Right cardiac atrium (tissue), 5 donors: ENCODE data around the gene SUSD5. TPM values are rescaled to one million over a fixed set of nuclear protein-coding genes. Genes with fewer than 3 reads are reported as not detected.
A peak's percentile ranks its signal among the peaks of the same experiment; 100 is the strongest.
"Not testable (repeated sequence)": the region's sequence is repeated elsewhere in the genome, so short reads cannot be mapped to it uniquely, and the experiment has no call there.

Experiments
- ATAC-seq, 2 donors: fragments of 200-7000 bp; cut with Tn5 transposase; one replicate each; pipeline versions ENCODE4 v1.8.0 to v1.9.1; 2020; ENCODE audit warnings: moderate library complexity in 2 of 2, mild to moderate bottlenecking in 1 of 2
- DNase-seq, 3 donors: peaks; one replicate each; pipeline ENCODE4 v3.0.0-alpha.2; 2020
- H3K27ac ChIP-seq: one replicate; pipeline ENCODE4 v1.5.1; 2013; ENCODE audit warnings: mild to moderate bottlenecking, low read length, control low read depth, moderate library complexity
- H3K27me3 ChIP-seq: one replicate; pipeline ENCODE4 v1.6.1; 2013; ENCODE audit not compliant: control insufficient read depth, insufficient read depth
- H3K4me1 ChIP-seq: one replicate; pipeline ENCODE4 v1.6.1; 2013; ENCODE audit warnings: low read length; ENCODE audit not compliant: control insufficient read depth, insufficient read depth
- H3K4me3 ChIP-seq: one replicate; pipeline ENCODE4 v1.5.1; 2013; ENCODE audit warnings: low read length, control low read depth
- H3K9me3 ChIP-seq: one replicate; pipeline ENCODE4 v1.6.1; 2013; ENCODE audit warnings: low read length; ENCODE audit not compliant: control insufficient read depth
- WGBS: extraction: QIAGEN DNeasy Blood & Tissue Kit; methylation state at CpG from one replicate; pipeline ENCODE4 v1.1.7; 2013; 5-methylcytosine and 5-hydroxymethylcytosine counted together
- intact Hi-C, 4 donors: fragments of 100-400 bp; cut with DNase I; formaldehyde crosslinking; loops; one replicate each; pipeline versions ENCODE4 v1.11.0 to v1.14.0; 2022 to 2023
- polyA plus RNA-seq: library from polyadenylated mRNA; stranded (reverse); fragments of 200-250 nt; gene quantifications from one replicate; pipeline ENCODE4 v1.2.3, GENCODE V29; 2013
- total RNA-seq, 4 donors: library from RNA; stranded (reverse); fragmentation: NEBNext Ultra II Directional; extraction: Animal tissue kit (Norgen Biotek cat#: 25700); gene quantifications; one replicate each; pipeline ENCODE4 v1.2.1, GENCODE V29; 2021
- donor health status: healthy with polysubstance abuse.
- donor health status: DM: no; HTN: yes; CAD: no.
- donor health status: DM: no; HTN: no; CAD: no.
- donor health status: DM: no; HTN: yes; CAD: no; lungs with severe emphysema.
- donor health status: DM: yes; HTN: yes; CAD: no.

Gene SUSD5
- total and polyA plus RNA-seq, 5 donors, result 0.53 to 10.0 (median 1.3) TPM

DNA sequence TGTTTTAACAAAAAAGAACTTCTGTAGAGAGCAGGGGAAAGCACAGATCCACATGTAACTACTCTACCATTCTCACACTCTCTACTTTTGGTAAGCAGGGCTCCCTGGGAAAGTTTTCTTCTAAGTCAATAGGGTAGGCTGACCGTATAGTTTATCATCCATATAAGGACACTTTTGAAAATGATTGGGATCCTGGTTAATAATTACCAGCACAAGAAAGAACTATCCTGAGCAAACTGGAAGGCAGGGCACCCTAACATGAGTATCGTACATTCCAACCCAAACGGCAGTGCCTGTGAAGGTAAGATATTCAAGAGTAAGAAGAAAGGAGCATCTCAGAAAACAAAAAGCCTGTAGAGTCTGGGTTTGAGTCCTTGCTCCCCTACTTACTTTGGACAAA, 22.1 kb downstream of the SUSD5 start:
- ATAC-seq (no peak), DNase-seq (no peak)
- Histone ChIP-seq H3K27ac (no peak overlapping the region), H3K4me1 (no peaks in the 10 kb centered on the region), H3K9me3 (no peaks in the 10 kb centered on the region), H3K27me3 (no peaks in the 10 kb centered on the region), H3K4me3 (no peak overlapping the region)
- intact Hi-C loops, result no loop called here
- WGBS, result 79% methylated on average over 3 of the region's 3 CpGs

DNA sequence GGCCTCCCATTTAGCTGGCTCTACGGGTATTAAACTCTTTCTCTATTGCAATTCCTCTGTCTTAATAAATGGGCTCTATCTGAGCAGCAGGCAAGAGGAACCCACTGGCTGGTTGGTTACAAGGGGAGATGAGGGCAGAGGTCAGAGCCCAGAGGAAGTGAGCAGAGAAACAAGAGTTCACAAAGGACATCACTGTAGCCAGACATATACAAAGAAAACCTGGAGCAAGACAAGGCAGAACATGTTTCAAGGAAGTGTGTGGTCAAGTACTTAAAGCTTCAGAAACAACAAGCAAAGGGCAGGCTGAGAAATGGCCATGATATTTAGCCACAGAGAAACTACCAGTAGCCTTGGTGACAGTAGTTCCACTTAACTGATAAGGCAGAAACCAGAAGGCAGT, 24.3 kb downstream of the SUSD5 start:
- Histone ChIP-seq H3K4me1 (no peaks in the 10 kb centered on the region), H3K4me3 (no peak overlapping the region), H3K27me3 (no peaks in the 10 kb centered on the region), H3K9me3 (no peaks in the 10 kb centered on the region), H3K27ac (no peak overlapping the region)
- ATAC-seq (no peak), DNase-seq (no peak)
- intact Hi-C loops, result no loop called here
- 84% methylated on average over 1 of the region's 1 CpG for WGBS

- intact Hi-C loops, result no loop called here
- no peaks in the 10 kb centered on the region for H3K9me3 ChIP-seq
- H3K4me3 ChIP-seq, result no peak overlapping the region
- no peak overlapping the region for H3K27ac ChIP-seq
- no peak for DNase-seq
- WGBS, result 83% methylated on average over 3 of the region's 3 CpGs
- no peaks in the 10 kb centered on the region for H3K27me3 ChIP-seq
- H3K4me1 ChIP-seq, result no peaks in the 10 kb centered on the region
- no peak for ATAC-seq
These were observed 31.3 kb downstream of the SUSD5 start for GRCh38 chr3:33187368-33187634.

DNA sequence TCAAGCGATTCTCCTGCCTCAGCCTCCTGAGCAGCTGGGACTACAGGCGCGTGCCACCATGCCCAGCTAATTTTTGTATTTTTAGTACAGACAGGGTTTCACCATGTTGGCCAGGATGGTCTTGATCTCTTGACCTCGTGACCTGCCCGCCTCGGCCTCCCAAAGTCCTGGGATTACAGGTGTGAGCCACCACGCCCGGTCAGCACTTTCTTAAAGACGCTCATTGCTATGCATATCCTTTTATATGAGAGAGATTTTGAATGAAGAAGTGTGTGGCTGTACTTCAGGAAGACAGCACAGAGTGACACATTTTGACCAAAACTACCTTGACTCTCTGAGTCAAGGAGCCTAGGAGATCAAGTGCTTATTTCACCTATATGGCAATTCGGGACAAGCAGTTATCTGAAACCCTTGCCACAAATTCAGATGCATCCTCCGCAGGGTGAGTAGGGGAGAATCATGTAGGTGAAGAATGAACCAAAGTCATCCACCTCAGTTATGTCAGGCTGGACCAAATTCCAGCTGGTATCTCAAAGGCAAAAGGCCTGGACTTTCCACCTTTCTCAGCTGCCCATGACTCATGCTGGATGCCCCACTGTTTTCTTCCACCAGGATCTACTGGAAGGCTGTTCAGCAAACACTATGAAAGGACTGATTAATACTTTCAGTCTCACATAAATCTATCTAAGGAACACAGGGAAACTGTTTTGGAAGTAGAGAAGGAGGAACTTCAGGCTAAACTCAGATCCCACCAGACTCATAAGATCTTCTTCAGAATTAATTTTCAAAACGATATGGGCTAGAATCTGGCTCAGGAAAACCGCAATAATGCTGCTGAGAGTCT, 31.9 kb downstream of the SUSD5 start:
- H3K4me3 ChIP-seq, result no peak overlapping the region
- no peaks in the 10 kb centered on the region for H3K27me3 ChIP-seq
- ATAC-seq (no peak), DNase-seq (no peak)
- 92% methylated on average over 13 of the region's 13 CpGs for WGBS
- H3K27ac ChIP-seq, result no peak overlapping the region
- intact Hi-C loops, result no loop called here
- no peaks in the 10 kb centered on the region for H3K9me3 ChIP-seq
- H3K4me1 ChIP-seq, result no peaks in the 10 kb centered on the region

DNA sequence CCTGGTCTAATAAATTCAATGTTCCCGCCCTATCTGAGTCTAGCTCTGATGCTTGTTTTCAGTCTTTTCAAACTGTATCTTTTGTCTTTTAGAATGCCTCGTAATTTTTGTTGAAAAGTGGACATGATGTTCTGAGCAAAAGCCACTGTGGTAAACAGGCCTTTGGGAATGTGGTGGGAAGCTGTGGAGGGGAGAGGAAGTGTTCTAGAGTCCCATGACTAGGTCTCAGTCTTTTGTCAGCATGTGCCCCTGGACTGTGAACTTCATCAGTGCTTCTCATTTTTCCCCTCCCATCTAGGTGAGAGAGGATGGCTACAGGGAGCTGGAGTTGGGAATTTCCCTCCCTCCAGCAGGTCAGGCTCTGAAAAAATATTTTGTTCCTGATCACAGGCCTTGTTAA, 33.7 kb downstream of the SUSD5 start:
- Histone ChIP-seq H3K4me1 (no peaks in the 10 kb centered on the region), H3K27ac (no peak overlapping the region), H3K4me3 (no peak overlapping the region), H3K9me3 (no peaks in the 10 kb centered on the region), H3K27me3 (no peaks in the 10 kb centered on the region)
- intact Hi-C loops, result no loop called here
- ATAC-seq (no peak), DNase-seq (no peak)
- 81% methylated on average over 2 of the region's 2 CpGs for WGBS

DNA sequence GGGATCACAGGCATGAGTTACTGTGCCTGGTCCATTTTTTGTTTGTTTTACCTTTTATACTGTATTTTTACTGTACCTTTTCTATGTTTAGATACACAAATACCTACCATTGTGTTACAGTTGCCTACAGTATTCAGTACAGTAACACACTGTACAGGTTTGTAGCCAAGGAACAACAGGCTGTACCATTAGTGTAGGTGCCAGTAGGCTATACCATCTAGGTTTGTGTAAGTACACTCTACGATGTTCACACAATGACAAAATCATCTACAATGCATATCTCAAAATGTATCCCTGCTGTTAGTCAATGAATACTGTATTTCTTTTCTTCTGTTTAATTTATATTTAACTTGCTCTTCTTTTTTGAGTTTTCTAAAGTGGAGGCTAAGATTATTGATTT, 37.0 kb downstream of the SUSD5 start:
- H3K27ac ChIP-seq, intact Hi-C loops, H3K27me3 ChIP-seq, H3K4me1 ChIP-seq, H3K9me3 ChIP-seq, ATAC-seq, DNase-seq, H3K4me3 ChIP-seq: not testable (repeated sequence)
- WGBS, result 89% methylated on average over 1 of the region's 1 CpG

DNA sequence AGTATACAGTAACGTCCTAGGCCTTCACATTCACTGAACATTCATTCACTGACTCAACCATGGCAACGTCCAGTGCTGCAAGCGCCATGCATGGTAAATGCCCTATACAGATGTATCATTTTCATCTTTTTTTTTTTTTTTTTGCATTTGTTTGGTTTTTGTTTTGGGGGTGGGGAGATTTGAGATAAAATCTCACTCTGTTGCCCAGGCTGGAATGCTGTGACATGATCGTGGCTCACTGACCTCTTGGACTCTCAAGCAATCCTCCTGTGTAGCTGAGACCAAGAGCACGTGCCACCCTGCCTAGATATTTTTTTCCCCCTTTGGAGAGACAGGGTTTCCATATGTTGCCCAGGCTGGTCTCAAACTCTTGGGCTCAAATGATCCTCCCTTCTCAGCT, 37.4 kb downstream of the SUSD5 start:
- DNase-seq (no peak), ATAC-seq (no peak)
- Histone ChIP-seq H3K27ac (no peak overlapping the region), H3K4me1 (no peaks in the 10 kb centered on the region), H3K4me3 (no peak overlapping the region), H3K9me3 (no peaks in the 10 kb centered on the region), H3K27me3 (no peaks in the 10 kb centered on the region)
- intact Hi-C loops, result no loop called here
- WGBS, result 77% methylated on average over 5 of the region's 5 CpGs

GRCh38 chr3:33179132-33179531, 39.5 kb downstream of the SUSD5 start:
- intact Hi-C loops, result no loop called here
- WGBS, result 76% methylated on average over 1 of the region's 1 CpG
- DNase-seq, result no peak
- no peak overlapping the region for H3K4me3 ChIP-seq
- no peaks in the 10 kb centered on the region for H3K9me3 ChIP-seq
- H3K27ac ChIP-seq, result no peak overlapping the region
- no peaks in the 10 kb centered on the region for H3K27me3 ChIP-seq
- ATAC-seq, result no peak
- no peaks in the 10 kb centered on the region for H3K4me1 ChIP-seq

- DNase-seq (no peak), ATAC-seq (no peak)
- H3K27me3 ChIP-seq, result no peaks in the 10 kb centered on the region
- WGBS, result 92% methylated on average over 19 of the region's 19 CpGs
- H3K4me1 ChIP-seq, result no peaks in the 10 kb centered on the region
- intact Hi-C loops, result no loop called here
- H3K27ac ChIP-seq, result no peak overlapping the region
- H3K9me3 ChIP-seq, result no peaks in the 10 kb centered on the region
- H3K4me3 ChIP-seq, result no peak overlapping the region
These were observed 43.7 kb downstream of the SUSD5 start for GRCh38 chr3:33174711-33175414.

DNA sequence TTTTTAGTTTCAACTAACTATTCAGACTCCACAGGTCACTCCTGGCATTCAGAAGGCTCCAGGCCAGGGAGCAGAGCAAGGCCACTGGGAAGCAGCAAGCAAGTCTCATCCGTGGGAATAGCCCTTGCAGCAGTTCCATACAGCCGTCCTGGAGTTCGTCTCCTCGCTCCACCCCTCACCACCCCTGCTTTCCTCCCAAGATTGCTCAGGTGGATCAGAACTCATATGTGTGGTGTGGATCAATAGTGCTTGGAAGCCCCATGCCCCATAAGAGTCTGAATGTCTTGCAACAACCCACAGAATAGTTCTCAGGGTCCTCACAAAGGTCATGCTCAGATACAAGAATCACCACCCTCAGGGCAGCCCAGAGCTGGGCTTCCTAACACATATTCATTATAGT, 44.5 kb downstream of the SUSD5 start:
- ATAC-seq, result peak in 1 of 2 donors; percentile 17
- H3K27ac ChIP-seq, result no peak overlapping the region
- WGBS, result 79% methylated on average over 4 of the region's 4 CpGs

DNA sequence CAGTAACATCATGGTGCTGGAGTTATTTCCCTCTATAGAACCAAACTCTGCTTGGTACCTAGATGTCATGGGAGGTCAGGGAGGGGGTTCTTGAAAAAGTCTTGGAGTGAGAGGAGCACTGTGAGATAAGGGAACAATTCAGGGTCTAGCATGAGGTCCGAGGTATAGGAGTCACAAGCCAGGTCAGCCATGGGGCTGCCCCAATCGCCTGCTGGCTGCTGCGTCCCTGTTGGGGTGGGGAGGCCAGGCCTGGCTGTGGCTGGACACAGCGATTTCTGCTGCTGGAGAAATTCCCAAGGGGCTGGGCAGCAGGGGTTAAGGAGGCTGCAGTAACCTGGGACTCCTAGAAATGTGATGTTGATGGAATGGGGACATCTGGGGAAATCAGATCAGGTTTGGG, 44.9 kb downstream of the SUSD5 start:
- H3K27me3 ChIP-seq, result no peaks in the 10 kb centered on the region
- intact Hi-C loops, result no loop called here
- no peak overlapping the region for H3K4me3 ChIP-seq
- WGBS, result 63% methylated on average over 4 of the region's 4 CpGs
- DNase-seq, result no peak
- peaks cover 2% of the 10 kb centered on the region for H3K4me1 ChIP-seq
- peak in 1 of 2 donors; percentile 27 for ATAC-seq
- no peaks in the 10 kb centered on the region for H3K9me3 ChIP-seq
- H3K27ac ChIP-seq, result no peak overlapping the region

More for the DNA sequence above, 44.5 kb downstream of the SUSD5 start:
- DNase-seq, result no peak
- Histone ChIP-seq H3K27me3 (no peaks in the 10 kb centered on the region), H3K4me3 (no peak overlapping the region), H3K9me3 (no peaks in the 10 kb centered on the region), H3K4me1 (peaks cover 2% of the 10 kb centered on the region)
- intact Hi-C loops, result no loop called here
